Measurements from ENCODE around the gene PIK3R6.

GRCh38 chr17:8867361-8867981 lies at the start of gene PIK3R6:
- TF ChIP-seq SUZ12 (IDR thresholded peaks at IDR 0.05) (no peak), CTBP1 (IDR thresholded peaks at IDR 0.05; ENCODE audit: borderline replicate concordance) (no peak), FOXM1 (IDR thresholded peaks at IDR 0.05; ENCODE audit: borderline replicate concordance) (no peak), SP1 (IDR thresholded peaks at IDR 0.05) (no peak), HDGF (IDR thresholded peaks at IDR 0.05; ENCODE audit: borderline replicate concordance) (no peak), FOXA1 (IDR thresholded peaks at IDR 0.05) (no peak)
- TF ChIP-seq, protein P1, sequence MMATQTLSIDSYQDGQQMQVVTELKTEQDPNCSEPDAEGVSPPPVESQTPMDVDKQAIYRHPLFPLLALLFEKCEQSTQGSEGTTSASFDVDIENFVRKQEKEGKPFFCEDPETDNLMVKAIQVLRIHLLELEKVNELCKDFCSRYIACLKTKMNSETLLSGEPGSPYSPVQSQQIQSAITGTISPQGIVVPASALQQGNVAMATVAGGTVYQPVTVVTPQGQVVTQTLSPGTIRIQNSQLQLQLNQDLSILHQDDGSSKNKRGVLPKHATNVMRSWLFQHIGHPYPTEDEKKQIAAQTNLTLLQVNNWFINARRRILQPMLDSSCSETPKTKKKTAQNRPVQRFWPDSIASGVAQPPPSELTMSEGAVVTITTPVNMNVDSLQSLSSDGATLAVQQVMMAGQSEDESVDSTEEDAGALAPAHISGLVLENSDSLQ (IDR thresholded peaks at IDR 0.05): no peak

Data from HEK293T (cell line).